Activated CD8-positive, alpha-beta memory T cell treated with anti-CD3 and anti-CD28 coated beads for 1 hour (primary cell): ENCODE results near the gene DNMT1.
"Not testable (repeated sequence)": the region's sequence is repeated elsewhere in the genome, so short reads cannot be mapped to it uniquely, and the experiment has no call there.

Experiments used
- DNase-seq, 2 donors: peaks; one replicate each; pipeline ENCODE4 v3.0.0-alpha.2; 2020; ENCODE audit warnings: low read depth in 1 of 2; ENCODE audit errors: extremely low read depth in 1 of 2

Gene DNMT1

DNA sequence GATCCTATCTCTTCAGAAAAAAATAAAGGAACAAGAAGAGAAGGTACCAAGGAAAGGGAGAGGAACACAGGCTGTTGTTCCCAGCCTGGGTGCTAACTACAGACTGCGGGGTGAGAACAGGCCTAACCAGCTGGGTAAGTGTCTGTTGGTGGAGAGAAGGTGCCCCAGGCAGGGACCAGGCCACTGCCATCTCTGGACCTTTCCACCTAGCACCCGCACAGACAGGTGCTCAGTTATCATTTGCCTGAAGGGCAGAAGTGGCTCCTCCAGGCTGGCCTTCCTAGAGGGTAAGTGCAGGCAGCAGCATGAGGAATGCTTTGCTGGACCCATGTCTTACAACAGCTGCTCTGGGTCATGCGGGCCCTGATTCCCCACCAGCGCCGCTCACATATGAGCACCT is 10.1 kb downstream of the DNMT1 start:
- no peak for DNase-seq

DNA sequence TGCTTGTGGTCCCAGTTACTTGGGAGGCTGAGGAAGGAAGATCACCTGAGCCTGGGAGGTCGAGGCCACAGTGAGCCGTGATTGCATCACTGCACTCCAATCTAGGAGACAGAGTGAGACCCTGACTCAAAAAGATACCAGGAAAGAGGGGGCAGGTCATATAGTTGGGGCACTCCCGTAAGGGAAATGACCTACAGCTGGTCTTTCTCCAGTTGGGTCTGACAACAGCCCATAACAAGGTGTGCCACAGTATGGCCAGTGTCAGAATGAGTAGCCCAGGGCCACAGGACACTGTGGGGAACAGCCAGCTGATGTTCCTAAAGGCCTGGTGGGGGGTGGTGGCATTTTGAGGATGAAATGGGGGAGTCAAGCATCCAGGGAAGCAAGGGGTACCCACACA is 10.8 kb downstream of the DNMT1 start:
- DNase-seq = no peak

DNA sequence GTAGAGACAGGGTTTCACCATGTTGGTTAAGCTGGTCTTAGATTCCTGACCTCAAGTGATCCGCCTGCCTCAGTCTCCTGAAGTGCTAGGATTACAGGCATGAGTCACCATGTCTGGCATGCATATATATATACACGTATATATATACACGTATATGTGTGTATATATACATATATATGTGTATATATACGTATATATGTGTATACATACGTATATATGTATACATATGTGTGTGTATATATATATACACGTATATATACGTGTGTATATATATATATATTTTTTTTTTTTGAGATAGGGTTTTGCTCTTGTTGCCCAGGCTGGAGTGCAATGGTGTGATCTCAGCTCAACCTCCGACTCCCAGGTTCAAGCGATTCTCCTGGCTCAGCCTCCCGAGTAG is 11.9 kb downstream of the DNMT1 start:
- no peak for DNase-seq

DNA sequence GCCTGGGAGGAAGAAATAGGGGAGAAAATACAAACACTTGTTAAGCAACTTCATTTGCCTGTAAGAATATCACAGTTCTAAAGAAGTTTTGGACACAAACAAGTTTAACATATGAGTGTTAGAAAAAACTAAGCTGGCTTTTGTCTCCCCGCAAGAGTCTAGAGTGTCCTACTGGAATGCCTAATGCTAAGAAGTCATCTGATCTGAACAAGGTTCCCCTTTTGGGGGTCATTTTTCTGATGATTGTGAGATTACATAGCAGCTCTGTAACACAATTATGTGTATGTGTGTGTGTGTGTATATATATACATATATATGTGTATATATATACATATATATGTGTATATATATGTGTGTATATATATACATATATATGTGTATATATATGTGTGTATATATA is 12.7 kb downstream of the DNMT1 start:
- no peak for DNase-seq

DNA sequence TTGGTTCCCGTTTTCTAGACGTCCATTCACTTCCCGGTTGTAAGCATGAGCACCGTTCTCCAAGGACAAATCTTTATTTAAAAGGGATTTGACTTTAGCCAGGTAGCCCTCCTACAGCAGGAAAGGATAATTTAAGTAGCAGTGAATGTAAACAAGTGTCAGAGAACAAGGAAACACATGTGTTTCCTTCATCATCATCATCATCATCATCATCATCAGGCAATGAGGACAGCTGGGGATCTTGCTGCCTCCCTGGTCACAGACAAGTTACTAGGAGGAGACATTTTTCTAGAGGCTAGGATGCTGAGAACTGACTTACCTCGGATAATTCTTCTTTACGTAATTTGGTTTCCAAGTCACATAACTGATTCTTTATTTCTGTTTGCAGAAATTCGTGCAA is 14.3 kb downstream of the DNMT1 start:
- DNase-seq = no peak

DNA sequence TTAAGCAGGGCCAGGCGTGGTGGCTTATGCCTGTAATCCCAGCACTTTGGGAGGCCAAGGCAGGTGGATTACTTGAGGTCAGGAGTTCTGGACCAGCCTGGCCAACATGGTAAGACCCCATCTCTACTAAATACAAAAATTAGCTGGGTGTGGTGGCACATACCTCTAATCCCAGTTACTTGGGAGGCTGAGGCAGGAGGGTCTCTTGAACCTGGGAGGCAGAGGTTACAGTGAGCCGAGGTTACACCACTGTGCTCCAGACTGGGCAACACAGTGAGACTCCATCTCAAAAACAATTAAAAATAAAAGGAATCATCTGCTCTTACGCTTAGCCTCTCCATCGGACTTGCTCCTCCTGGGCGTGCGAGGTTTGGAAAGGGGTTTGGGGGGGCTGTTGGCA is 14.7 kb downstream of the DNMT1 start:
- not testable (repeated sequence) for DNase-seq

DNA sequence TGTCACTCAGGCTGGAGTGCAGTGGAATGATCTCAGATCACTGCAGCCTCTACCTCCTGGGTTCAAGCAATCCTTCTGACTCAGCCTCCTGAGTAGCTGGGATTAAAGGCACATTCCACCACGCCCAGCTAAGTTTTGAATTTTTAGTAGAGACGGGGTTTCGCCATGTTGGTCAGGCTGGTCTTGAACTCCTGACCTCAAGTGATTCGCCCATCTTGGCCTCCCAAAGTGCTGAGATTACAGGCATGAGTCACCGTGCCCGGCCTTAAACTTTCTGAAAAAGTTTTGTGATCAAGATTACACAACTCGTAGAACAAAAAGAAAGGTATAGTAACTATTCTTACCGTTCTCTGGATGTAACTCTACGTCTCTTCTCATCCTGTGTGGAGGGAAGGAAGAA is 21.2 kb downstream of the DNMT1 start:
- DNase-seq = no peak

DNA sequence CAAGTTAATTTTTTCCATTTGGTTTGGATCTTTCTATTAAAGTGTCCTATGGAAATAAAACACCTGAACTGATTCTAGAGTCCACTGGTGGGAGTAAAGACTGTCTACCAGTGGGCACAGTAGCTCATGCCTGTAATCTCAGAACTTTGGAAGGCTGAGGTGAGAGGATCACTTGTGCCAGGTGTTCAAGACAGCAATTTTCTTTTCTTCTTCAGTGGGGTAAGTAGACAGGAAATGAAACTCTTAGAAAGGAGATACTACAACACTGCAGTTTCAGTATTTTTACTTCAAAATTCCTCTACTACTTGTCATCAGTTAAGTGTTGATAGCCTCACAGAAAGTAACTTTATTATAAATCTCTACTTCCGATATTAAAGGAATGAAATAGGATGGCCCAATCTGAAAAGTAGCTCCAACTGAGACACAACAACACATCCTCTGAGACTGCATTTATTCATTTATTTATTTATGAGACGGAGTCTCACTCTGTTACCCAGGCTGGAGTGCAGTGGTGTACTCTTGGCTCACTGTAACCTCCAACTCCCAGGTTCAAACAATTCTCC is 26.3 kb downstream of the DNMT1 start:
- DNase-seq = no peak

DNA sequence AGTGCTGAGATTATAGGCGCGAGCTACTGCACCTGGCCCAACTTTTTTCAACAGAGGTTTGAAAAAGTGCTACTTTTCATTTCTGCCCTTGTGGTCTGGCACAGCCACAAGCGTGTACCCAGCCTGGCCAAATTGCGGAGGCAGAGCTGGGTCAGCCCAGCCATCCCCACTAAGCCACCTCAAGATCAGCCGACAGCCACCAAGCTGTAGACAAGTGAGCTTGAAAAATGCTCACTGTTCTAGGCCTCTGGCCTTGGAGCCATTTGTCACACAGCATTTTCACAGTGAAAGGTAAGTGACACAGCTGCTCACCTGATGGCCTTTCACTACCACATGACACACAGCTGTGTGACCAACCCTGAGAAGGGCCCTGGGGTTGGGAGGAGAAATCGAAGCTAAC is 27.3 kb downstream of the DNMT1 start:
- DNase-seq = no peak

DNA sequence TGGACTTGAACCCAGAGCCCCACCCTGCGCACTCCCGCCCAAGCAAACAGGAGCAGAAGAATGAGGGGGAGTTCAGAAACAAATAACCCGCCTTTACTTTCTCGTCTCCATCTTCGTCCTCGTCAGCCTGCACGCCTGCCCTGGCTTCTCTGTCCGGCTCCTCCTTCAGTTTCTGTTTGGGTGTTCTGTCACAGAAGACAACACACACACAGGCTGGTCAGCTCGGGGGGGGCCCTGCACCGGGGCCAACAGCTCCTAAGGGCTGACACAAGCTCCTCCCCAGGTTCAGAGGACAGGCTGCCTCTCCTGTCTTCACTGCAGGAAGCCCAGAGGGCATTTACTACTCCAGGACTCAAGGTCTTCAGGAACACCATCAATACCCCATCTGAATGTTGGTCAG is 28.3 kb downstream of the DNMT1 start:
- DNase-seq = not testable (repeated sequence)

DNA sequence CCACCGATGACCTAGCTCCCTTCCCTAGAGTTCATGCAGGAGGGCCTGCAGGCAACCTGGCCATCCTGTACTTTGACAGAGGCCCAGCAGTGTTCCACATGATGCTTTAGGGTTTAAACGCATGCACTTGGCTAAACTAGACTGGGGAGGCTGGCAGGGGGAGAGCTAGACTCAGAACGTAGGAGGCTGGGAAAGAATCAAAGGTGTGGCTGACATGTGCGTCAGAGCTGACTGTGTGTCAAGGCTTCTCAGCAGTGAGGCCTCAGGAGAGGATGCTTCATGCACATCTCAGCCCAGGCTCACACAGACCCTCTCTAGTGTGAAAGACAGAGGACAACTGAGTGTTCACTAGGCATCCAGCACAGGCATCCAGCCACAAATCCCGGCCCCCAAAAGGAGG is 28.7 kb downstream of the DNMT1 start:
- DNase-seq = no peak

DNA sequence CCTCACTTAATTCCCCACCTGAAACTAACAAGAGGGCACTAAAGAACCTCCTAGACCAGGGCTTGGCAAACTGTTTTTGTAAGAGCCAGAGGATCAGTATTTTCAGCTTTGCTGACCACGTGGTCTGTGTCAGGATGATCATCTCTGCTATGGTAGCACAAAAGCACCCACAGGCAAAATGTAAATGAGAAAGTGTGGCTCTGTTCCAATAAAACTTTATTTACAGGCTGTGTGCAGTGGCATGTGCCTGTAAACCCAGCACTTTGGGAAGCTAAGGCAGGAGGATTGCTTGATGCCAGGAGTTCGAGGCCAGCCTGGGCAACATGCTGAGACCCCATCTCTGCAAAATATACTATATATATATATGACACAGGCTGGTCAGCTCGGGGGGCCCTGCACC is 31.2 kb downstream of the DNMT1 start:
- no peak for DNase-seq

DNA sequence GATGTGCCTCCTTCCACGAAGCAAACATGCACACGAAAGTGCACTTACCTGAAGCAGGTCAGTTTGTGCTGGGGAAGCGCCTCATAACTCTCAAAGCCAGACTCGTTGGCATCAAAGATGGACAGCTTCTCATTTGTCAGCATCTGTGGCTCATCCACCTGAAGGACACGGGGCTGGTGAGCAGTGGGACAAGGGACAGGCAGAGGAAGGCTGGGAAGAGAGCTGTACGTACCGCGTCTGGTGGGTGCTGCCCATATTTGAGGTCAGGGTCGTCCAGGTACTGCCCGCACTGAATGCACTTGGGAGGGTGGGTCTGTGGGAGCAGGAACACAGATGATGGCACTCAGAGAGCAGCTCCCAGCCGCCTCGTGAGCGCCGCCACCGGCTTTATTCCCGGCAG is 35.1 kb downstream of the DNMT1 start:
- DNase-seq = no peak

DNA sequence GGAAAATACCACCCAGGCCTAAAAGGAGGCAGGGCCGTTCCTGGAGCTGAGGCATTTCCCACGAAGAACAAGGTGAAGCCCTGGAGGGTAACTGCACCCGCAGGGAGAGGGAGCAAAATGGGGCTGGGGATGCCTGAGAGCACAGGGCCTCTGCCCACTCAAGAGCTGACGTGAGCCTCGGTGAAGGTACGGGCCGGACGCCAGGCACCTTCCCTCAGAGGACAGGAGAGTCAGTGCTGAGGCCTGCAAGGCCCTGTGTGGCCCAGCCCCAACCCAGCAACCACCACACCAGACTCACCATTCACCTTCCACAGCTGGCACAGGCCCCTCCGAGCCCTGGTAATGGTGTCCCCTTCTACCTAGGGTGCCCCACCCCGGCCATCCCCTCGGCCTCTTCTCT is 36.3 kb downstream of the DNMT1 start:
- DNase-seq = no peak

DNA sequence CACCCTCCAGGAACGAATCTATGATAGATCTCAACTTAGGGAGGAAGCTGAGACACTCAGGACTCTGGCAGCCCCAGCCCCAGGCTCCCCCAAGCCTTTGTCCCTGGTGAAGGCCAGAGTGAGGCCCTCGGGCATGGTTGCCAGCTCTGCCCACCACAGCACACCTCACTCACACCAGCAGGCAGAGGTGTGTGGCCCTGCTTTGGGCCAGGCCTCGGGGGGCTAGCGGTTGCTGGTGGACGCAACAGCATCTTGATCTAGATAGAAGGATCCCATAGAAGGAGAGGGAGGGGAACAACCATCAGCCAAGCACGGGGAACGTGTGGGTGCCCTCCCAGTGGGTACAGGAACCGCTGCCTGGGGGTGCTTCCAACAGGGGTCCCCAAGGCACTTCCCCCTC is 36.7 kb downstream of the DNMT1 start:
- DNase-seq = no peak

DNA sequence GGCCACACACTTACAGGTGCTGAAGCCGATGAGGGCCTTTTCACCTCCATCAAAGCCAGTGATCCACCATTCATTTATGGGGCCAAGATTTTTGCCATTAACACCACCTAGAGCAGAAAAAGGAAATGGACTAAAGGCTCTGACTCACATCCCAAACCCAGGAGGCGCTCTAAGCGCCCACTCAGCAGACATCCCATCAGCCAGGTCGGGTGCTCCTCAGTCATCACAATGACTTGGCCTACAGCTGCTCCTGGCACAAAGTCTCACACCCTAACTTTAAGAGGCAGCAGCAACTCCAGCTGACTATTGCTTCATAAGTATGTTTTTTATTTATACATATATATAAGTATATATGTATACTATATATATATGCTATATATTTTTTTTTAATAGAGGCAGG is 38.9 kb downstream of the DNMT1 start:
- DNase-seq = no peak

DNA sequence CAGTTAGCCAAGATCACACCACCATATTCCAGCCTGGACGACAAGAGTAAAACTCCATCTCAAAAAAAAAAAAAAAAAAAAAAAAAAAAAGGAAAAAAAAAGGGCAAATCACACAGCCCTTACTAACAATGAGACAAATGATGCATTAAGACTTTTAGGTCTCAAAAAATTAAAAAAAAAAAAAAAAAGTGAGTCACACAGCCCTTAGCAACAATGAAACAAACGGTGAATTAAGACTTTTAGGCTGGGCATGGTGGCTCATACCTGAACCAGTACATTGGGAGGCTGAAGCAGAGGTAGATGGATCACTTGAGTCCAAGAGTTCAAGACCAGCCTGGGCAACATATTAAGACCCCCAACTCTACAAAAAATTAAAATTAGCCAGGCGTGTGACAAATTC is 42.7 kb downstream of the DNMT1 start:
- DNase-seq = no peak

DNA sequence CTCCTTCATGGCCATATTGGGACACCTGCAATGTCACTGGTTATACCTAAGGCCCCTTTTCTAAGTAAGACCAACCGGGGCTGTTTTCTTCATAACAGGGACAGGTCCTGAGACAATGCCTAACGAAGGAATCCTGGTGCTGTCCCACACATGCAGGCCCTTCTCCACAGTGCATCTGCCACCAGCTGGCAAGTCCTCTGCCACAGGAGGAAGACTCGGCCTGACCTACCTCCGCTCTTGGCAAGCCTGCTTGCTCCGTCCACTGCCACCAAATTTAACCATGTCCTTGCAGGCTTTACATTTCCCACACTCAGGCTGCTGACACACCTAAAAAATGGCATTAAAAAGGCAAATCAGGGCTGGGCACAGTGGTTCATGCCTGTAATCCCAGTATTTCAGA is 43.2 kb downstream of the DNMT1 start:
- no peak for DNase-seq

DNA sequence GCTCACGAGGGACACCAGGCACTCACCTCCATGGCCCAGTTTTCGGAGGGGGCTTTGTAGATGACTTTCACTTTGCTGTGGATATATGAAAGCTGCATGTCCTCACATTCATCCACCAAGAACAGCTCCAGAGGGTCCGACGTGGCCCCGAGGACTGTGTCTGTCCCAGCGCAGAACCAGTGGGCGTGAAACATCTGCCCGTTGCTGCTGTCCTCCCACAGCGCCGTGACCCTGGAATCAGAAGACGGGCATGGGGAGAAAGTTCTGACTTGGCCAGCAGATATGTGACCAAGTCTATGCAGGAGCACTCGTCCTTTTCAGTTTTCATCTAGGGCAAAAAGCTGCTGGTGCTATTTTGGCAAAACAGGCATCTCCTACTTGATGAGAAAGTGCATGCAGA is 45.3 kb downstream of the DNMT1 start:
- no peak for DNase-seq

DNA sequence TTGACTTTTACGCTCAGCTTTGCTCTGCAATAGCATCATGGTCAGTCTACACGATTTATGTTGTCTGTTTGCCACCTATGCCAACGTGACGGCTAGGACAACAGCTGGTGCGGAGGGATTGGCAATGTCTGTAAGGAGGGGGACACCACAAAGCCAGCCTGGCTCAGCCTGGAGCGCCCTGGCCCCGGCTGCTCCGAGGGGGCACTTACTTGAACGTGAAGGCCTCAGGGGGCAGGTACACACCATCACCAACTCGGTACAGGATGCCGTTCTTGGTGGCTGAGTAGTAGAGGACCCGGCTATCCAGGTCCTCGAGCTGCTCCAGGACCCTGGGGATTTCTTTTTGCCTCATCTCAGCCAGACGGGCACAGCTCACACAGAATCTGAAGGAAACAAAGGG is 48.6 kb downstream of the DNMT1 start:
- no peak for DNase-seq

DNA sequence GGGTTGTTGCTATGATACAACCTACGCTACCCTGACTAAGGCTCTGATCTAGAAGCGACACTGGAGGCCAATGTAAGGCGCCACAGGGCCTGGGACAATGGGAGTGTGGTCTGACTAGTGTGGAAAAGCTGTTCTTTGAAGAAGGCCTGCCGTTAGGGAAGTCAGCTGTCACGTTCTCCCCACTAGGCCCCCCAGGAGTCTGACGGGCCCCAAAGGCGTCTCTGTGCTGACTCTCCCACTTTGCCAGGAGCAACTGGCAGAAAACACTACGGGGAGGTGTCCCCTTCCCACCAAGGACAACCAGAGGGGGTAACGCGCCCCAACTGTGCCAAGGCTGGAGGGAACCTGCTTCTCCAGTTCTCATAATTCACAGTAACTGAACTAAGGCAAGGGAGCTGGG is 49.7 kb downstream of the DNMT1 start:
- no peak for DNase-seq

DNA sequence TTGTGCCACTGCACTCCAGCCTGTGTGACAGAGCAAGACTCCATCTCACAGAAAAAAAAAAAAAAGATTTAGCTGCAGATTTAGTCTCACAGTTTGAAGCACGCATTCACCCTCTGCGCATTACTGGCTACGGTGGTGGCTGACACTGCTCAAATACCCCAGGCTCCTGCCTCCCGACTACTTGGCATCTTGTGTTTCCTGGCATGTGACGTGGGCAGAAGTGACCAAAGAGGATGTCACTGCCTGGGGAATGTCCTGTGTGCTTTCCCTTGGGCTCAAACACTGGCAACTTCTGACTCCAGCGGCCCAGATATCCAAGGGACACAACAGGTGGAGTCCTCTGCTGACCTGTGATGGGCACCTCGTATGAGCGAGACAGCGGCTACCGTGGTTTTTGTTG is 50.4 kb downstream of the DNMT1 start:
- DNase-seq = no peak

DNA sequence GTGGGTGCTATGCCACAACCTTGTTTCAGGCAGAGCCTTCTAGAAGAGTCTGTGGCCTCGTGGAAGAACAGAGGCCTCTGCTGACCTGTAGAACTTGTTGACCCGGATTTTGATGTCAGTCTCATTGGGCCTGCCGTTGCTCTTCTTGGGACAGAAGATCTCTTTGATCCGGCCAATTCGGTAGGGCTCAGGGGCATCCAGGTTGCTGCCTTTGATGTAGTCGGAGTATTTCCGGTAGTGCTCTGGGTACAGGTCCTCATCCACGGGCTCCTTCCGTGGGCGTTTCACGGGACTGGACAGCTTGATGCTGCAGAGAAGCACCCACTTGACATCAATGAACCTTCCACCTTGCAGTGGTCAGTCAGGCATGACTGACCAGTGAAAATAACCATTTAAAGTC is 51.1 kb downstream of the DNMT1 start:
- DNase-seq = no peak
